Measurements from ENCODE around the gene DUSP22.
"Not testable (repeated sequence)": the region's sequence is repeated elsewhere in the genome, so short reads cannot be mapped to it uniquely, and the experiment has no call there.

Gene DUSP22

DNA sequence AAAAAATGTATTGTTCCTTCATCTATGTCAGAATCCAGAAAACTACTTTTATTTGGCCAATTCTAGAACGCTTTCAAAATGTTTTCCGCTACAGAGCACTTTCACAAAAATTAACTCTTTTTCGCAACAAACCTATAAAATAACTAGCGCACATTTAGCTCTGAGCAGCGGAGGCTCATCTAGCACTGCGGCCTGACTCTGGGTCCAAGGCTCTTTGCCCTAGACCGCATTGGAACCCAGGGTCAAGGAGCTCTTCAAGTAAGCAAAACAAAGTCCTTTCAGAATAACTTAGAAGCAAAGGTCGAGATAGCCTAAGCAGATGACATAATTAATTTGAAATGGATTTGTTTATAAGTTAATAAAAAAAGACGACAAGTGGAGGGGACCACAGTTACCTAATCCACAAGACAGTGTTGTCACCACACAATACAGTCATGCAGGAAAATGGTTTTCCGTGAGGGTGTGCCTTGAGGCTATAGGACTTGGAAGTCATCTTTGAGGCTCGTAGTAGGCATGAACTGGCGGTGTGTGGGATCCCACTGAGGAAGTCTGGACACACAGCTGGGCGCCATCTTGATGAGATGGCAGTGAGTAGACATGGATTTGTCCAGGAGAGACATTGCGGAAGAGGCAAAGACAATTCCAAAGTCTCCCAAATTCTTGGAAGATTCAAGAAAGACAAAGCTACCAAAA is 70.1 kb downstream of the DUSP22 start:
- DNase-seq (ENCODE audit: low read depth in 3 of 3, low spot score in 1 of 3) = no peak

DNA sequence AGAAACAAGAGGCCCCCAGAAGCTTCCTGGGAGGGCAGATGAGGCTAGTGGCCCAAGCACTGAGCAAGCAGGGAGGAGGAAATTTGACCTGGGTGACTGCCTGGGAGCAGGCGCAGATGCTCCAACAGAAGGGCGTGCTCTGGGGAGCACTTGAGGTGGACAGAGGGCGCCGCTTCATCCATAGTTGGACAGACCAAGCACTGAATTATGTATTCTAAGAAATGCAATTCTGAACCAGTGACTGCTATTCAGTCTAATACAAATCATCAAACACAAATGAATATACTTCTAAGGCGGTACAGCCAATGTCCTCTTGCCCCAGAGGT is 70.6 kb downstream of the DUSP22 start:
- DNase-seq (ENCODE audit: low read depth in 3 of 3, low spot score in 1 of 3) = no peak

DNA sequence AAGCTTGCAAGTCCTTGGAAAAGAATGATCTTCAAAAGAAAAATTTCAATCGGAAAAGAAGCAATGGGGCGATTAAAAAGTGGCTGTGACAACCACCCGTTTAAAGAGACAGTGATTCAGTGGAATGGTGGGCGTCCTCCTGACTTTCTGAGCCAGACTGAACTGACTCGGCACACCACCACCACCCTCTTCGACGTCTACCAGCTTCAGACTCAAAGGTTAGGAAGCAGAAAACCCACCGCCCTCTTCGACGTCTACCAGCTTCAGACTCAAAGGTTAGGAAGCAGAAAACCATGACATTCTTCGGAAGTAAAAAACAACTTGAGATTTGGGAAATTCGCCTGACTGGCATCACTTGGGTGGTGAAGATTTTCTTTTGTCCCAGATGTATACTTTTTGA is 71.0 kb downstream of the DUSP22 start:
- DNase-seq (ENCODE audit: low read depth in 3 of 3, low spot score in 1 of 3) = no peak

DNA sequence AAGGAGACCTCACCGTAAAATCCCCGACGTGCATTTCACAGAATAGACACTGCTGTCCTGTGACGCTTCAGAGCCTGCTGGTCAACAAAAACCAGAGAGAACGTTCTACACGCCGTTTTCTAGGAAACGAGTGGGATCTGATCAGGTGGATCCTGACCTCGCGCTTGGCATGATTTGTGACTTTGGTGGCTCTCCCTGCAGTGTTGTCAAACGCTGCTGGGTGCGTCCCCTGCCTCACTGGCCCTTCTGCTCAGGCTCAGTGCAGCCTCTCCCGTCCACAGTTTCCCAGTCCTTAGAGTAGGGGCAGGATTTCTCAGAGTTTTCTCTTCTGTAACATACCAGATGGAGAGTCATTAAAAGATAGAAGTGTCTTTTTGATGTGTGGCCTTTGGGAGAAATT is 71.6 kb downstream of the DUSP22 start:
- DNase-seq (ENCODE audit: low read depth in 3 of 3, low spot score in 1 of 3) = no peak

DNA sequence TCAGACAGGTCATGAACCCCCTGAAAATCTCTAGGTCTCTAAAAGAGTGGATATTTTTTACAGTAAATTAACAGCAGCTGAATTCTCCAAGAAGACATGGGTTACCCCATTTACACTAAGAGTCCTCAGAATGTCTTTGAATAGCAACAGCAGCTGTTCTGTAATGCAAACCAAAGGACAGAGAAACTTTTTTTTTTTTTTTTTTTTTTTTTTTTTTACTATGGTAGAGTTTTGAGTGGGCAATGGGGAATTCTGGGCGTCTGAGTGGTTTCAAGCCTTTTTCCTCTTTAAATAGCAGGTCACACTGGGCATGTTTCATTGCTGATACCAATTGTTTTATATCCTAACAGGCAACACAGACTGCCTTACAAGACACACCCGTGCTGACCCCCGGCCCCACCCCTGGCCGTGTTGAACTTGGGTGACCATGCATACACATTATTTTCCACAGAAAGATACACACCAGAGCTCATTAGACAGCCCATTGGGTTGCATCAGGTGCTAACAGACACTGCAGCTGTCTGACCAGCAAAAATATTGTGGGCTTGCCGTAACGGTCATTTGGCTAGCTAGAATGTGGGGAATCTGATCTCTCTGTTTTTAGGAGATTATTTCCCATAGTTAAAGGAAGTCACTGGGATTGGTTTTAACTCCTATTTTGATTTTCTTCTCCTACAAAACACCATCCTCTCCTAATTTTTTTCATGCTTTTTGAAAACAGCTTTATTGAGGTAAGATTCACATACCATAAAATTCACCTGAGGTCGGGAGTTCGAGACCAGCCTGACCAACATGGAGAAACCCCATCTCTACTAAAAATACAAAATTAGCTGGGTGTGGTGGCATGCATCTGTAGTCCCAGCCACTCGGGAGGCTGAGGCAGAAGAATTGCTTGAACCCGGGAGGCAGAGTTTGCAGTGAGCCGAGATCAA is 72.6 kb downstream of the DUSP22 start:
- DNase-seq (ENCODE audit: low read depth in 3 of 3, low spot score in 1 of 3) = no peak

DNA sequence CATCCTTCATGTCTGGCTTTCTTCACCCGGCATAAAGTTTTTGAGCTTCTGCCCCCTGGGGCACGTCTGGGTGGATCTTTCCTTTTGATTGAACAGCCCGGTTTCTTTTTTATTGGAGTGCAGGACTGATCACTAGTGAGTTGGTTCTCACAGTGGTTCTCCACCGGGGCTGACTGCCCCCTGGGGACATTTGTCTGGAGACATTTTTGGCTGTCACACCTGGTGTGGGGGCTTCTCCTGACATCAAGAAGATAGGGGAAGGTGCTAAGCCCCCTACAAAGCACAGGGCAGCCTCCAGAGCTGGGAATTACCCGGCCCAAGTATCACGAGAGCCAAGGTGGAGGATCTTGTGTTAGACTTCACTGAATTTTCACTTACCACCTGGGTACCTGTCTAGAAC is 73.5 kb downstream of the DUSP22 start:
- DNase-seq (ENCODE audit: low read depth in 3 of 3, low spot score in 1 of 3) = no peak

DNA sequence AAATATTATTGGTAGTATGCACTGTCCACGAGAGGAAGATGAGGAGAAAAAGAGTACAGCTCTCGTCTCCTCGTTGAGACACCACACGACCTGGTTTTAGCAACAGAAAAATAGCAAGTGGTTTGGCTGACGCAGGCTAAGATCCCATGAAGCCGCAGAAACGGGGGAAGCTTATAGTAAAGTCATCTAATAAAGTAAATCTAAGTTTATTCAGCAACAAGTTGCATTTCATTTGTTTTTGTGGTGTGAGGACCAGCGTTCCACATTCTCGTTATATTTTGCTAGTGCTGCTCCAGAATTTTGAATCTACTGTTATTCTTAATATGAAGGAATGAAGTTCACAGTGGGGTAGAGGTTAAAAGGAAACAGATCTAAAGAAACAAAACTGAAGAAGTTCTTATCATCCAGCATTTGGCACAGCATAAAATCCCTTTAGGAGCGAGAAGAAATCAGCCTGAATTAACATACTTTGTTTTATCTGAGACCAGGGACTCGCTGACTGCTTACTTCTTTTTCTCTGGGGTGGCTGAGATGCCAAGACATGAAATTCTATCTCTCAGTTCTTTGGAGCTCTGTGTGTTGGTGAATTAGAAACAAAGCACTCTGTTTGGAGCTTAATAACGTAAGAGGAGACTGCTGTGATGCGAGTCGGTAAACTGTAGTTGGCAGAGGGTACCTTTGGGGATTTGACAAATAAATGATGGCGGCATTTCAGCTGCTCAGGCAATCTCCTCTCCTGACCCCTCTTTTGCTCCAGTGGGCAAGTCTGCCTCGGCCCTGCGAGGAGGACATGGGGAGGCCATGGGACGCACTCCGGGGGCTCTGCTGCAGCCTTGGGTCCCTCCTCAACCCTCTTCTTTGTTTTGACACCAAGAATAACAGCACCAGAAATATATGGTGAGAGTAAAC is 74.4 kb downstream of the DUSP22 start:
- no peak for DNase-seq (ENCODE audit: low read depth in 3 of 3, low spot score in 1 of 3)

DNA sequence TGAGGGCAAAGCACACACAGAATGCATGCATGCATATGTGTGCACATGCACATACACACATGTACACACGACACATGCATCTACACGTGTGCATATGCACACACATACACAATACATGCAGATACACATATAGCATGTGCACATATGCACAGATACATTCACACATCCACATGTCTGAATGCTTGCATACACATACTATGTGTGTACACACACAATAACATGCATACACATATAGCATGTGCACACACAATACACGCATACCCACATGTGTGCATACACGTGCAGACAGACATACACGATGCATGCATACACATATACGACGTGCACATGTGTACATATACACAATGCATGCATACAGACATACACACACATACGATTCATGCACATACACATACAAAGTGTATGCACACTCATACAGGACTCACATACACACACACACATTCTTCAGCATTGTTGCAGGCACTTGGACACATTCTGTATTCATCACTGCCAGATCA is 75.1 kb downstream of the DUSP22 start:
- no peak for DNase-seq (ENCODE audit: low read depth in 3 of 3, low spot score in 1 of 3)

DNA sequence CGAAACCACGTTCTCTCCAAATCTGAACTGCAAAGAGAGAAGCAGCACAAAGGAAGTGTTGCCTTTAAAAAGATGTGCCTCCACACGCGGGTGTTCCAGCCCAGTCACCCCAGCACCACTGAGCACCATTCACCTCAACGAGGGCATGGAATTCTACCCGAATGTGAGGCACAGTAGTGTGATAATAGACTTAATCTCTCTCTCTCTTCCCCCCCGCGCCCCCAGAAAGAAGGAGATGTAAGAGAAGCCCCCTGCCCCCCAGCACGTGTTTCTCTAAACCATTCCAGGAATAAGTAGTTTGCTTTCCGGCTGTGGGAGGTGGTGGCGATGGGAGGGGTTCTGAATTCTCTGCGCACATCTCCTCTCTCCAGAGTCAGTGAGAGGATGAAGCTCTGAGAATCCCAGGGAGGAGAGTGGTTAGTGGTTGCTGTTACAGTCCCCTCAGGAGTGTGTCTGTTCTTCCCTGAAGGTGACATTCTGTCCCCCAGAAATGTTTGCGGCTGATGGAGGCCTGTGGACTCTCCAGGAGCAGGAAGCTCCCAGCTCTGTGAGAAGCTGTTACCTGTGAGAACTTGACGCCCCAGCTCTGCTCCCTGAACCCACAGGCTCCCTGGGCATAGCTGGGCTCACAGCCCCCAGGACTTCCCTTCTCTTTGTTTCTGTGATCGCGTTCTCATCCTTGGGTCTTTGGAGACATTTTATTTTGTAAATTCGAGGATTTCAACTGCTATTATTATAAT is 75.8 kb downstream of the DUSP22 start:
- no peak for DNase-seq (ENCODE audit: low read depth in 3 of 3, low spot score in 1 of 3)

DNA sequence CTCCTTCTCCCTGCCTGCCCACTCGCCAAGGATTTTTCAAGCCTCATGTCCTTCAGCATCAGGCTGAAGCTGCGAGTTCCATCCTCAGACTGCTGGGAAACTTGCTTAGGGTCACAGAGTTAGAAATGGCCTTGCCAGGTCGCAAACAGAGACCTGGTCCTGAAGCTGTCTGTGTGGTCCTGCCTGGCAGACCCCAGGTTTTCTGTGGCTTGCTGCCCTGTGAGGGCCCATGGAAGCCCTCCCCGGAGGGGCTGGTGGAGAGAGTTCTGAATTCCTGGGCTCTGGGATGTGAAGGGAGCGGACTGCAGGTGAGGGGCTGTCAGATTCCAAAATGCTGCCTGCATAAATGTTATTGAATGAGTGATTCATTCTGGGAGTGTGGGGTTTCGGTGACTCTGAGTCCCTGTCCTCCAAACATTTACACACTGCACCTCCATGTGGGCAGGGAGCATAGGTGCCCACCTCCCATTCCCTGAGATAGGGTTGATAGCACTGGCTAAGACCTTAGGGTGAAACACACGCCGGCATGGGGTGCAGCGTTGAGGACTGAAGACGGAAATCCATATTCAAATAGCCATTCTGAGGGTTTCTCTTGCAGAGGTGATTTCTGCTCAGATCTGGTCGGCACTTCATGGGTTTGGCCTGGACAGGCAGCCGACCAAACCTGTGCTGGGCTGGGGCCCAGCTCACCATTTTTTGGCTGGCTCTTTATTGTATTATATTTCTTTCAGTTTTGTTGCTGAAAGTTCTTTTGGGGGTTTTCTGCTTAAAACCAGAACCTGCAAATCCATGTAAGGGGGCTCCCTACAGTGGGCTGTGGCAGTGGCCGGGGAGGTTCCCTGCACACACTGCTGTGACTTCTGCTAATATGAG is 77.5 kb downstream of the DUSP22 start:
- no peak for DNase-seq (ENCODE audit: low read depth in 3 of 3, low spot score in 1 of 3)

DNA sequence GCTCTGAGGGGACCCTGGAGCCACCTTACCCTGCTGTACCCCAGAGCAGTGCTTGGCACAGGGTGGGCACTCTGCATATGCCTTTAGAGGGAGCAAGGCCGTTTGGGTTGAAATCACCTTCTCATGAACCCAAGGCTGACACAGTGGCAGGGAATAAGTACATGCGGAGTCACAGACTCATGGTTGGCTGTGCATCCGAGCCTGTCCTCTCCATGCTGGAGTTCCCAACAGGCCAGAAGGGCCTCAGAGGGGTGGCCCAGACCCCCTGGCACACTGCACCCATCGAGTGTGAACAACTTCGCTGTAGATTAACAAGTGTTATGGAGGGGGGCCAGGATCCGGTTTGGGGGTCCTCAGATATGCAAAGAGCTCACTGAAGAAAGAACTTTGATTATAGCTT is 78.3 kb downstream of the DUSP22 start:
- DNase-seq (ENCODE audit: low read depth in 3 of 3, low spot score in 1 of 3) = no peak

DNA sequence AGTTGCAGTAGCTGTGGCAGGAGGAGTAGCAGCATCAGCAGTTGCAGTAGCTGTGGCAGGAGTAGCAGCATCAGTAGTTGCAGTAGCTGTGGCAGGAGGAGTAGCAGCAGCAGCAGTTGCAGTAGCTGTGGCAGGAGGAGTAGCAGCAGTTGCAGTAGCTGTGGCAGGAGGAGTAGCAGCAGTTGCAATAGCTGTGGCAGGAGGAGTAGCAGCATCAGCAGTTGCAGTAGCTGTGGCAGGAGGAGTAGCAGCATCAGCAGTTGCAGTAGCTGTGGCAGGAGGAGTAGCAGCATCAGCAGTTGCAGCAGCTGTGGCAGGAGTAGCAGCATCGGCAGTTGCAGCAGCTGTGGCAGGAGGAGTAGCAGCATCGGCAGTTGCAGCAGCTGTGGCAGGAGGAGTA is 79.6 kb downstream of the DUSP22 start:
- DNase-seq (ENCODE audit: low read depth in 3 of 3, low spot score in 1 of 3) = not testable (repeated sequence)

DNA sequence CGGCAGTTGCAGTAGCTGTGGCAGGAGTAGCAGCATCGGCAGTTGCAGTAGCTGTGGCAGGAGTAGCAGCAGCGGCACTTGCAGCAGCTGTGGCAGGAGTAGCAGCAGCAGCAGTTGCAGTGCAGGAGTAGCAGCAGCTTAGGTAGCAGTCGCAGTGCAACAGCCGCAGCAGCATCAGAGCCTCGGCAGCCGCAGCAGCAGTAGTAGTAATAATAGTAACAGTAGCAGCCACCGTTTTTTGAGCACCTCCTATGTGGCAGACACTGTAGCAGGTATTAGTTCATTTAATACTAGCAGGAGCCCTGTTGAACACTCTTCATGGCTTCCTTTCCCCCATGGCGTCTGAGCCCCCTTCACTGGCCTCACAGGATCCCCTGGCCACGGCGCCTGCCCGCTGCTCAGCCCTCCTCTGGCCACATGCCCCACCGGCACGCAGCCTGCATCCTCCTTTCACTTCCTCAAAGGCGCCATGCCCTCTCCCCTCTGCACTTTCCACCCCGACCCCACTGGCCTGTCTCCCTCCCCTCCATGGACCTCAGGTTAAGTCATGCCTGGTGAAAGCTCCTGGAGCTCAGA is 80.1 kb downstream of the DUSP22 start:
- DNase-seq (ENCODE audit: low read depth in 3 of 3, low spot score in 1 of 3) = no peak

DNA sequence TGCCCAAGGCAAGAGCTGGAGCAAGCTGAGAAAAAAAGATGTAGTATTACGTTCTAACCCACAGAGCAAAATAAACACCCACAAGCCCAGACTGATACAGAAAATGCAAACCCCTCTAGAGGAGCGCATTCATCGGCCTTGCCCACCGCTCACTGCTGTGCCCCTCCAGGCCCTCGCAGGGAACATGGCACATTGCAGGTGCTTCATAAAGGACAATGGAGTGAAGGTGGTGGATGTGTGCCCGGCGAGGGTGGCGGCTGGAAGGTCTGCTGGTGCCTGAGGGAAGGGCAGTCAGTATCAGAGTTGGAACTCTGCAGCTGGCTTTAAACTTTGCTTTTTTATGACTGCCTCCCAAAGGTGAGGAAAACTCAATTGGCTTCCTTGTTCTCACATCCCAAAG is 80.7 kb downstream of the DUSP22 start:
- DNase-seq (ENCODE audit: low read depth in 3 of 3, low spot score in 1 of 3) = no peak

DNA sequence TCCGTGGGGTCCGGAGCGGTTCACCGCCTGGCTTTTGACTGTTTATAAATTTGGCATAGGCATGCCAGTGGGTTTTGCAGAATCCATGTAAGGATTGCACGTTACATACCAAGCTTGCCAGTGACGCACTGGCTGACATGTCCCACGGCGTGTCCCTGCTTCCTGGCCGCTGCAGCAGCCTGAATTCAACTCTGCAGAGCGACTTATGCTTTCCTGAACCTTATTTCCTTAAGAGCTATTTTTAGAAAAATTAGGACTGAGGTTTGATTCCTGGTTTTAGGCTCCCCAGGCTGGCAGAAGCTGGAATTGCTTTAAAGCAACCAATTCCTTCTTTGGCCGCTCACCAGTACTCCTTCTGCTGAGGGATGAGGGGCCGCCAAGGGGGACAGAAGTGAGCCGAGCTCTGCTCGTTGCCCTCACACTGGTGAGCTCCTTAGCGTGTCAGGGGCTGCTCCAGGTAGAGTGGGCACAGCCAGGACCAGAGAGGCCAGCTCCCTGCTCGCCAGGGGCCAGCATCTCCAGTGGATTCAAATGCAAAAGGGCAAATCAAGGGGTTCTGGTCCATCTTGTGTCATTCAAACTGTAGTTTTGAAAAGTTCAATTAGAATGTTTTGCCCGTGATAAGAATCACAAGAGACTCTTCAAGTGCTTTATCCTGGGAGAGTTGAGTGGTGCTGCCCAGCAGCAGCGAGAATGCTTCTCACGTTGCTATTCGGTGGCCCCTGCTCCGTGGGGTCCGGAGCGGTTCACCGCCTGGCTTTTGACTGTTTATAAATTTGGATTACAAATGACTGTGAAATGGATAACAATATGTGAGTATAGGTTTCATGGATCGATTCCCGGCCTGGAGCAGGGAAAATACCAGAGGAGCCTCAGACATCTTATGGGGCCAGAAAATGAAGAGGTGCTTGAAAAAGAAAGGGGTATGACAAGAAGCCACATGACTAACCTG is 81.8 kb downstream of the DUSP22 start:
- no peak for DNase-seq (ENCODE audit: low read depth in 3 of 3, low spot score in 1 of 3)

DNA sequence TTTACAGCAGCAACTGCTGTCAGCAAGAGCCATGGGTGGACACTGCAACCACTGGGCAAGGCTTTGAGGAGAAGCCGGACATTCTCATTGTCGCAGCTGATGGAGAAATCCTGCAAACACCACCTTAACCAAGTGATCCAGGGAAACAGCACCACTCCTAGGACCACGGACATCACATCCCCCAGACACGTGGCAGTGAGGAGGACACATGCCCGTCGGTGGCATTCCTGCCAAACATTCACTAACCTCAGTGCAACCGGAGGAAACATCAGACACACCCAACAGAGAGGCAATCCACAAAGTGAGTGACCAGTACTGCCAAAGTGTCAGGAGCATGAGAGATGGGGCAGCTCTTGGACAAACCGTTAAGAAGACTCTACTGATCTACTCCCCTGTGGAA is 82.7 kb downstream of the DUSP22 start:
- no peak for DNase-seq (ENCODE audit: low read depth in 3 of 3, low spot score in 1 of 3)

DNA sequence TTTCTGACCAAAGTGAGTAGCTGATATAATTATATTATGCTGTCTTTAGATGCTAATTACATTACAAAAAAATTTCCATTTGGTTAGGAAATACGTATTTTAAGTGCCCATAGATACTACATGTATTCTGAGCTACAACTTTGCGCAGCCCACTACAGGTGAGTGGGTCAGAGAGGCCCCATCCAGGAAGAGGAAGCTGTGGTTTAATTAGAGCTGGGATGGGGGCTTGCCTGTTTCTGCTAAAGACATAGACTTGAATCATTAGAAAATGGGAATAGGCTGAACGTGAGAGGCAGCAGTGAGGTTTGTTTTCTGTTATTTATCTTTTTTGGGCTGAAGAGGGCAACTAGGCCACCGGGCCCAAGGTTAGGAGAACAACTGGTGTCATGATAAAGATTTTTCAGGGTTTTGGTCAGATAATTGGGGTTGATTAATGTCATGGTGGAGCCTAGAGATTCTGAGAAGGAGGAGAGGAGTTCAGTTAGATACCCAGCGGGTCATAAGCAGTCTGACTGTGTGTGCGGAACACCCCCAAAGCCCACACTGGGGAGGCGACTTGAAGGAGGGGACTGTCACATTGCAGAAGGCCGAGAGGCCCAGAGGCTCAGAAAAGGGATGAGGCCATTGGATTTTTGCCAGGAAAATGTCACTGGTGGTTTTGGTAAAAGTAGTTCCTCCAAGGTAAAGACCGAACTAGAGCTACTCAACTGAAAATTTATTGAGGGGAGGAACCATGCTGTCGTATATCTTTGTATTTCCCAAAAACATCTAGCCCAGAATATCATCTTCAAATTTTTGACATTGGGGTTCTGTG is 84.7 kb downstream of the DUSP22 start:
- DNase-seq (ENCODE audit: low read depth in 3 of 3, low spot score in 1 of 3) = no peak

DNA sequence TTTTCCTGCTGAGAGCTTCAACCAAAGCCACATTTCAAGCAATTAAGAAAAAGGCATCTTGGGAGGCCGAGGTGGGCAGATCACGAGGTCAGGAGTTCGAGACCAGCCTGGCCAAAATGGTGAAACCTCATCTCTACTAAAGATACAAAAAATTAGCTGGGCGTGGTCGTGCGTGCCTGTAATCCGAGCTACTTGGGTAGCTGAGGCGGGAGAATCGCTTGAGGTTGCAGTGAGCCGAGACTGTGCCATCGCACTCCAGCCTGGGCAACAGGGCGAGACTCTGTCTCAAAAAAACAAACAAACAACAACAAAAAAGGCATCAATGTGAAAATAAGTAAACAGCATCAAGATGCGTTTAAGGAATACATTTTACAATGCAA is 85.3 kb downstream of the DUSP22 start:
- not testable (repeated sequence) for DNase-seq (ENCODE audit: low read depth in 3 of 3, low spot score in 1 of 3)

All from stimulated activated CD4-positive, alpha-beta T cell treated with anti-CD3 and anti-CD28 coated beads, TNF-alpha, amount 100 ng/mL, for 1 hour (primary cell).